Measurements from ENCODE around the gene IL31RA. TPM values are rescaled to one million over a fixed set of nuclear protein-coding genes. Genes with fewer than 3 reads are reported as not detected.

The IL31RA gene
- polyA plus RNA-seq, 1 experiment: 1.9 TPM

DNA sequence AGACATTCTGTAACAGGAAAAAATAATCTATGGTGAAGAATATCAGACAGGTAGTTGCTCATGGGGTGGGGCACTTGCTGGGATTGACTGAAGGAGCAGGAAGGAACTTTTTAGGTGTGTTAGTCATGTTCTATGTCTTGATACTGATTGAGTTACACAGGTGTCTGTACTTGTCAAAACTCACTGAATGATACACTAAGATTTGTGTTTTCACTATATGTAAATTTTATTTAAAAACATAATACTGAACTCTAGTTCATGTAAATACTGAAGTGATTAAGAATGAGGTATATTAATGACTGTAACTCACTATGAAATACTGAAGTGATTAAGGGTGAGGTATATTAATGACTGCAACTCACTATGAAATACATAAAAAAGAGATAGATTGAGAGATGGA is 115.1 kb downstream of the IL31RA start:
- no peak for TF ChIP-seq CTCF (IDR thresholded peaks at IDR 0.05; ENCODE audit: low read depth, low read length)
- CTCF ChIA-PET: no interaction called here
- POLR2A ChIA-PET: no interaction called here

DNA sequence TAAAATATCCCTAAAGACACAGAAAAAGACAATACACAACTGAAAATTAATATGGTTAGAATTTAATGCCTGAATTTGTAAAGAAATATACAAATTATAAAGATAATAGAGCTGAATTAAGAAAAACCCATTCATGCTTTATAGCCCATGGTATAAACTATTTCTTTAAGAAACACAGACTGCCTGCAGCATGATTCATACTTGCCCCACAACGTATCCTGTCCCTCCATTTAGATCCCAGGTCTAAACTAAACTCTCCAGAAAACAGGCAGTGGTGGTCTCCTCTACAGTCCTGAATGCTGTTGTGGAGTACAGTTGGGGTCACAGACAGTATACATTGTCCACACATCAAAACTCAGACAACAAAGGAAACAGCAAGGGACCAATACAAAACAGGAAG is 118.8 kb downstream of the IL31RA start:
- DNase-seq (ENCODE audit: low read depth, low spot score): no peak
- Histone ChIP-seq H3K4me3 (ENCODE audit: low read depth, low read length) (no peak overlapping the region), H3K27me3 (ENCODE audit: control insufficient read depth, insufficient read depth, low read length) (no peaks in the 10 kb centered on the region), H3K27ac (ENCODE audit: low read depth, low read length) (peak overlapping the region; percentile 3), H3K9me3 (ENCODE audit: control insufficient read depth, insufficient read depth, low read length) (no peaks in the 10 kb centered on the region)
- ChIA-PET POLR2A (no interaction called here), CTCF (interaction anchor here (1.3 kb wide), 1 partner anchor 230 kb away, joined by 5 read pairs; no protein-coding TSS in a partner anchor)
- no peak for TF ChIP-seq CTCF (IDR thresholded peaks at IDR 0.05; ENCODE audit: low read depth, low read length)

More for the DNA sequence above, 115.1 kb downstream of the IL31RA start:
- DNase-seq (ENCODE audit: low read depth, low spot score): no peak
- Histone ChIP-seq H3K4me3 (ENCODE audit: low read depth, low read length) (no peak overlapping the region), H3K27ac (ENCODE audit: low read depth, low read length) (no peak overlapping the region), H3K27me3 (ENCODE audit: control insufficient read depth, insufficient read depth, low read length) (no peaks in the 10 kb centered on the region), H3K9me3 (ENCODE audit: control insufficient read depth, insufficient read depth, low read length) (no peaks in the 10 kb centered on the region)

Small RNAs within 50 kb of the gene (small RNA-seq; reads per million reads assigned to genes)
- not detected for gene AC016596.1 (ENCODE audit: insufficient read length, low read depth)

Other genes with a start within 250 kb of the IL31RA start
- 21.1 and 25.3 TPM in 2 replicates for gene SLC38A9, start 139.0 kb upstream of the IL31RA start, polyA plus RNA-seq (2011; rRNA removed)
- not detected in 2 replicates for gene DDX4, start 113.3 kb upstream of the IL31RA start, polyA plus RNA-seq (2011; rRNA removed)
- 289 and 448 TPM in 2 replicates for gene IL6ST, start 143.6 kb downstream of the IL31RA start, polyA plus RNA-seq (2011; rRNA removed)

Data from AG04450 (cell line).